ENCODE measurements around the gene PLPP1.

The PLPP1 gene

DNA sequence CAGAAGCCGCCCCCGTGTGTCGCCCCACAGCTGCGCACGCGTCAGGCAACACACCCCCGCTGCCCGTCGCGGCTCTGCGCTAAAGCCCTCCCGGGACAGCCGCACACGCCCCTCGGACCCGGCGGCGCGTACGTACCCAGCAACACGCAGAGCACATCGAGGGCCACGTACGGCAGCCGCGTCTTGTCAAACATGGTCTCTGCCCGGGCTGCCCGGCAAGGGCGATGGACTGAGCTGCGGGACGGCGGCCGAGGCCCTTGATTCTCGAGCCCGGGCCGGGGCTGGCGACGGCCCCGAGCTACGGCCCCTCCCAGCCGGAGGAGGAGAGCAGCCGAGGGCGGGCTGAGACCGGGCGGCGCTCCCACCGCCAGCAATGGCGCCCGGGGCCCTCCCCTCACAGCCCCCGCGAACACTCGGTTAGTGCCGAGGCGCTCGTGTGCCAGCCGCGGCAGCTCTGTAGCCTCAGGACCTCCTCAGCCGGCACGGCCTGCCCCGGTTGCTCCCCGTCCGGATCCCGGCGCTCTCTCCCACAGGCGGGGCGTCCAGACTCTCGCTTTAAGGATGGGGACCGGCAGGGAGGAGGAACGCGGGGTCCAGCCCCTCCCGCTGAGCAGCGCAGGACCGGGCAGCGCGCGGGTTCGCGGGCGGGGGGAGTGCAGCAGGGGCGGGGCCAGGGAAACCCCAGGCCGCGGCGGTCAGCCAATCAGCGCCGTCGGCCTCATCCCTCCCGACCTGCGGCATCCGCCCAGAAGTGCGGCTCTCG lies at the start of gene PLPP1:
TSS of gene PLPP1 (minus strand) at position 529 of the 763 bp plus-strand sequence. CDS start at position 194, 335 bp downstream.
- TF ChIP-seq SP1 (IDR thresholded peaks at IDR 0.05) (no peak), FOXA1 (IDR thresholded peaks at IDR 0.05) (no peak), ELF4 (IDR thresholded peaks at IDR 0.05) (no peak), LEF1 (IDR thresholded peaks at IDR 0.05; ENCODE audit: borderline replicate concordance) (no peak), SUZ12 (IDR thresholded peaks at IDR 0.05) (no peak), FOXM1 (IDR thresholded peaks at IDR 0.05; ENCODE audit: borderline replicate concordance) (peak; percentile 40; the same call in 1 of the 2 replicates), CTBP1 (IDR thresholded peaks at IDR 0.05; ENCODE audit: borderline replicate concordance) (no peak), NFRKB (IDR thresholded peaks at IDR 0.05) (no peak), PKNOX1 (IDR thresholded peaks at IDR 0.05) (no peak), HDGF (IDR thresholded peaks at IDR 0.05; ENCODE audit: borderline replicate concordance) (no peak), L3MBTL2 (conservative IDR thresholded peaks at IDR 0.05) (peak; percentile 54), ARNT (IDR thresholded peaks at IDR 0.05) (no peak), TARDBP (IDR thresholded peaks at IDR 0.05) (no peak)
- ChIA-PET POLR2A (interaction anchor here (0.7 to 1.5 kb wide), 4 partner anchors 10 to 119 kb away, joined by 3 to 4 read pairs (median 3); no protein-coding TSS in a partner anchor), CTCF (no interaction called here)
- peak; percentile 91 for DNase-seq (ENCODE audit: extremely low spot score)

DNA sequence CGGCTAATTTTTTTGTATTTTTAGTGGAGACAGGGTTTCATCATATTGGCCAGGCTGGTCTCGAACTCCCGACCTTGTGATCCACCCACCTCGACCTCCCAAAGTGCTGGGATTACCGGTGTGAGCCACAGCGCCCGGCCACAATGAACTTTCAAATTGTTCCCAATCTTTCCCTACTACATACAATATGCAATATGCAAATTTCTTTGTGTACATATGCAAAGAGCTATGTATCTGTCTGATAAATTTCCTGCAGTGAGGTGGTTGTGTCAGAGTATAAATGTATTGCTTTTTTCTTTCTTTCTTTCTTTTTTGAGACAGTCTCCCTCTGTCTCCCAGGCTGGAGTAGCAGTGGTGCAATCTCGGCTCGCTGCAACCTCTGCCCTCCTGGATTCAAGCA lies 48.8 kb upstream of the PLPP1 start:
- POLR2A ChIA-PET = no interaction called here
- no peak for TF ChIP-seq TARDBP (IDR thresholded peaks at IDR 0.05)
- no peak for TF ChIP-seq FOXA1 (IDR thresholded peaks at IDR 0.05)
- TF ChIP-seq L3MBTL2 (conservative IDR thresholded peaks at IDR 0.05) = no peak
- no peak for TF ChIP-seq NFRKB (IDR thresholded peaks at IDR 0.05)
- no peak for TF ChIP-seq ZNF384 (IDR thresholded peaks at IDR 0.05)
- no peak for TF ChIP-seq ELF4 (IDR thresholded peaks at IDR 0.05)
- no peak for TF ChIP-seq BHLHE40 (IDR thresholded peaks at IDR 0.05; ENCODE audit: borderline replicate concordance)
- TF ChIP-seq SP1 (IDR thresholded peaks at IDR 0.05) = no peak
- no peak for TF ChIP-seq FOXM1 (IDR thresholded peaks at IDR 0.05; ENCODE audit: borderline replicate concordance)
- TF ChIP-seq PKNOX1 (IDR thresholded peaks at IDR 0.05) = no peak
- no peak for TF ChIP-seq LEF1 (IDR thresholded peaks at IDR 0.05; ENCODE audit: borderline replicate concordance)
- no peak for TF ChIP-seq SUZ12 (IDR thresholded peaks at IDR 0.05)
- no peak for TF ChIP-seq ARNT (IDR thresholded peaks at IDR 0.05)
- TF ChIP-seq FOXK2 (IDR thresholded peaks at IDR 0.05) = no peak
- no peak for TF ChIP-seq HDGF (IDR thresholded peaks at IDR 0.05; ENCODE audit: borderline replicate concordance)
- TF ChIP-seq CTBP1 (IDR thresholded peaks at IDR 0.05; ENCODE audit: borderline replicate concordance) = no peak
- CTCF ChIA-PET = no interaction called here
- no peak for DNase-seq (ENCODE audit: extremely low spot score)

GRCh38 chr5:55582256-55582655 lies 47.5 kb upstream of the PLPP1 start:
- POLR2A ChIA-PET = no interaction called here
- TF ChIP-seq BHLHE40 (IDR thresholded peaks at IDR 0.05; ENCODE audit: borderline replicate concordance) (no peak), CTBP1 (IDR thresholded peaks at IDR 0.05; ENCODE audit: borderline replicate concordance) (no peak), SUZ12 (IDR thresholded peaks at IDR 0.05) (no peak), HDGF (IDR thresholded peaks at IDR 0.05; ENCODE audit: borderline replicate concordance) (no peak), FOXM1 (IDR thresholded peaks at IDR 0.05; ENCODE audit: borderline replicate concordance) (no peak), SP1 (IDR thresholded peaks at IDR 0.05) (no peak), PKNOX1 (IDR thresholded peaks at IDR 0.05) (no peak), ZNF384 (IDR thresholded peaks at IDR 0.05) (no peak), NFRKB (IDR thresholded peaks at IDR 0.05) (no peak), TARDBP (IDR thresholded peaks at IDR 0.05) (no peak), FOXA1 (IDR thresholded peaks at IDR 0.05) (no peak)
- CTCF ChIA-PET = no interaction called here
- DNase-seq (ENCODE audit: extremely low spot score) = no peak

- no peak for DNase-seq (ENCODE audit: extremely low spot score)
- ChIA-PET CTCF (no interaction called here), POLR2A (no interaction called here)
- TF ChIP-seq PKNOX1 (IDR thresholded peaks at IDR 0.05) = no peak
- no peak for TF ChIP-seq LEF1 (IDR thresholded peaks at IDR 0.05; ENCODE audit: borderline replicate concordance)
- no peak for TF ChIP-seq SP1 (IDR thresholded peaks at IDR 0.05)
- TF ChIP-seq L3MBTL2 (conservative IDR thresholded peaks at IDR 0.05) = no peak
- TF ChIP-seq NFRKB (IDR thresholded peaks at IDR 0.05) = no peak
- no peak for TF ChIP-seq BHLHE40 (IDR thresholded peaks at IDR 0.05; ENCODE audit: borderline replicate concordance)
- TF ChIP-seq ELF4 (IDR thresholded peaks at IDR 0.05) = no peak
Measured at GRCh38 chr5:55580042-55580441, 45.3 kb upstream of the PLPP1 start.

DNA sequence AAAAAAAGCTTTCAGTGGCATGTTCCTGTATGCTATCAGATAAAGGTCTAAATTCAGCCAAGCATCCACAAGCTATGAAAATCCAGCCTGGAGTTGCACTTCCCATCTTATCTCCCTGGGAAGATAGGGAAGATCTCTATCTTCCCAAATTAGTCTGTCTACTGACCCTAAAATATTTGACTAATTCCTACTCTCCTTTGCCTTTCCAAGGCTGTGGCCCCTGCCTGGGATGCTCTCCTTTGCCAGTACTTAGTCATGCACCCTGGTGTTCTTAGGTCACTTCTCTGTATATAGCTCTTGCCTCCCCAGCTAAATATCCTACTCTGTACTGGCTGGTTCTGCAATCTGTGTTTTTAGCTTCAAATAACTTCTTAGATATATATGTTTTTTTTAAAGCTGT lies 44.0 kb upstream of the PLPP1 start:
- no peak for DNase-seq (ENCODE audit: extremely low spot score)
- ChIA-PET CTCF (no interaction called here), POLR2A (no interaction called here)
- TF ChIP-seq SP1 (IDR thresholded peaks at IDR 0.05) (no peak), FOXK2 (IDR thresholded peaks at IDR 0.05) (no peak), L3MBTL2 (conservative IDR thresholded peaks at IDR 0.05) (no peak), FOXA1 (IDR thresholded peaks at IDR 0.05) (no peak), ZNF384 (IDR thresholded peaks at IDR 0.05) (no peak), CTBP1 (IDR thresholded peaks at IDR 0.05; ENCODE audit: borderline replicate concordance) (no peak), LEF1 (IDR thresholded peaks at IDR 0.05; ENCODE audit: borderline replicate concordance) (no peak), SUZ12 (IDR thresholded peaks at IDR 0.05) (no peak), TARDBP (IDR thresholded peaks at IDR 0.05) (no peak), BHLHE40 (IDR thresholded peaks at IDR 0.05; ENCODE audit: borderline replicate concordance) (no peak), ELF4 (IDR thresholded peaks at IDR 0.05) (no peak), FOXM1 (IDR thresholded peaks at IDR 0.05; ENCODE audit: borderline replicate concordance) (no peak), ARNT (IDR thresholded peaks at IDR 0.05) (no peak), PKNOX1 (IDR thresholded peaks at IDR 0.05) (no peak)
